ENCODE data around the gene ELP5. TPM values are rescaled to one million over a fixed set of nuclear protein-coding genes. Genes with fewer than 3 reads are reported as not detected.
A peak's percentile ranks its signal among the peaks of the same experiment; 100 is the strongest.

Gene ELP5
- polyA plus RNA-seq, 1 of the 3 experiments (the other 2 are of a cell fraction) = 45.4 TPM

- no peak overlapping the region for H3K4me2 ChIP-seq
- no peaks in the 10 kb centered on the region for H3K36me3 ChIP-seq (replicated peaks in 1 of 2; ENCODE audit: control insufficient read depth in 1 of 2, insufficient read depth in 2 of 2, low read length in 1 of 2)
- peaks cover 6 to 18% of the 10 kb centered on the region in 2 experiments; a peak in 2 of 4 replicates for H3K4me1 ChIP-seq (ENCODE audit: control insufficient read depth in 1 of 2, insufficient read depth in 2 of 2, low read depth in 1 of 2, low read length in 1 of 2)
- H3K9me3 ChIP-seq = no peaks in the 10 kb centered on the region
- no peak for DNase-seq
- no peak for TF ChIP-seq JUND (IDR thresholded peaks at IDR 0.05)
- TF ChIP-seq NRF1 (IDR thresholded peaks at IDR 0.05; ENCODE audit: low read depth, low read length) = no peak
- no peak for TF ChIP-seq YY1 (IDR thresholded peaks at IDR 0.05; ENCODE audit: low read depth)
- no peak for TF ChIP-seq EZH2phosphoT487 (IDR thresholded peaks at IDR 0.05; ENCODE audit: borderline replicate concordance, low read depth)
- TF ChIP-seq MXI1 (IDR thresholded peaks at IDR 0.05; ENCODE audit: low read depth, low read length) = no peak
- no peak for TF ChIP-seq USF1 (IDR thresholded peaks at IDR 0.05; ENCODE audit: borderline replicate concordance, low read depth)
- no peak for TF ChIP-seq TAF1 (IDR thresholded peaks at IDR 0.05; ENCODE audit: borderline replicate concordance, low read depth, low read length)
- no peak for TF ChIP-seq ZBTB33 (IDR thresholded peaks at IDR 0.05; ENCODE audit: borderline replicate concordance, low read depth)
- TF ChIP-seq PBX3 (IDR thresholded peaks at IDR 0.05) = no peak
- no peak overlapping the region for H3K27ac ChIP-seq (ENCODE audit: low read depth in 2 of 2, low read length in 1 of 2)
- no peak overlapping the region for H2AFZ ChIP-seq (ENCODE audit: low read depth)
- H4K20me1 ChIP-seq (ENCODE audit: insufficient read depth) = no peaks in the 10 kb centered on the region
- whole genome bisulfite sequencing (ENCODE audit: low lambda C conversion rate) = 73% methylated on average over 8 of the region's 8 CpGs
- ChIA-PET CTCF (interaction anchor here (1.1 to 8.8 kb wide), 4 partner anchors 19 to 65 kb away, joined by 3 to 169 read pairs (median 4); no protein-coding TSS in a partner anchor), POLR2A (no interaction called here)
- peaks cover 15% of the 10 kb centered on the region for H3F3A ChIP-seq (replicated peaks; ENCODE audit: insufficient read depth)
- H3K4me3 ChIP-seq (ENCODE audit: low read depth in 2 of 2, low read length in 1 of 2) = no peak overlapping the region
- H3K9me2 ChIP-seq = no peaks in the 10 kb centered on the region
- no peaks in the 10 kb centered on the region for H3K79me2 ChIP-seq (ENCODE audit: insufficient read depth)
- no peak overlapping the region for H3K9ac ChIP-seq
- H3K27me3 ChIP-seq (ENCODE audit: insufficient read depth) = no peaks in the 10 kb centered on the region
Measured at GRCh38 chr17:7279448-7279847, 27.4 kb downstream of the ELP5 start.

GRCh38 chr17:7280519-7281073, 28.6 kb downstream of the ELP5 start:
- Histone ChIP-seq H3F3A (replicated peaks; ENCODE audit: insufficient read depth) (peaks cover 15% of the 10 kb centered on the region), H3K27ac (ENCODE audit: low read depth in 2 of 2, low read length in 1 of 2) (peak overlapping the region in 1 of 2 experiments; percentile 52; a peak in 1 of 4 replicates), H4K20me1 (ENCODE audit: insufficient read depth) (no peaks in the 10 kb centered on the region), H3K36me3 (replicated peaks in 1 of 2; ENCODE audit: control insufficient read depth in 1 of 2, insufficient read depth in 2 of 2, low read length in 1 of 2) (no peaks in the 10 kb centered on the region), H3K9me2 (no peaks in the 10 kb centered on the region), H3K79me2 (ENCODE audit: insufficient read depth) (no peaks in the 10 kb centered on the region), H3K9me3 (no peaks in the 10 kb centered on the region), H3K4me3 (ENCODE audit: low read depth in 2 of 2, low read length in 1 of 2) (peak overlapping the region; percentile 50 to 64), H3K4me2 (peak overlapping the region; percentile 95), H3K27me3 (ENCODE audit: insufficient read depth) (no peaks in the 10 kb centered on the region), H2AFZ (ENCODE audit: low read depth) (peak overlapping the region; percentile 89; the same call in 1 of the 2 replicates), H3K4me1 (ENCODE audit: control insufficient read depth in 1 of 2, insufficient read depth in 2 of 2, low read depth in 1 of 2, low read length in 1 of 2) (peaks cover 6 to 18% of the 10 kb centered on the region in 2 experiments; a peak in 2 of 4 replicates), H3K9ac (peak overlapping the region; percentile 44; the same call in 1 of the 2 replicates)
- ChIA-PET CTCF (interaction anchor here (0.6 to 8.8 kb wide), 18 partner anchors 9 to 103 kb away, joined by 3 to 169 read pairs (median 4); partner anchors contain the start of gene PHF23), POLR2A (interaction anchor here (1.2 kb wide), 1 partner anchor 16 kb away, joined by 5 read pairs; no protein-coding TSS in a partner anchor)
- peak; percentile 84 for DNase-seq
- WGBS (ENCODE audit: low lambda C conversion rate) = 12% methylated on average over 26 of the region's 29 CpGs
- TF ChIP-seq MEF2A (IDR thresholded peaks at IDR 0.05; ENCODE audit: borderline replicate concordance, low read depth) (no peak), CTCF (IDR thresholded peaks at IDR 0.05) (peak; percentile 72), USF1 (IDR thresholded peaks at IDR 0.05; ENCODE audit: borderline replicate concordance, low read depth) (no peak), REST (IDR thresholded peaks at IDR 0.05; ENCODE audit: low read depth, low read length) (no peak), NFIC (IDR thresholded peaks at IDR 0.05; ENCODE audit: borderline replicate concordance) (no peak), NRF1 (IDR thresholded peaks at IDR 0.05; ENCODE audit: low read depth, low read length) (0 out of 2 replicates have a peak, but pooled peaks have one; percentile 27), MXI1 (IDR thresholded peaks at IDR 0.05; ENCODE audit: low read depth, low read length) (peak; percentile 84)

Measured in SK-N-SH (cell line).